OCI-LY3 (cell line): ENCODE data around the gene NUDT8.

Experiments
- CTCF ChIP-seq: fragments of 200-600, 300-600 bp; sonication (generic); IDR thresholded peaks from 2 replicates; pipeline ENCODE4 v1.5.1; 2014; ENCODE audit warnings: antibody characterized with exemption, low read length, low read depth
- EZH2phosphoT487 ChIP-seq: fragments of 200-600 bp; shearing (Covaris generic); IDR thresholded peaks from 2 replicates; pipeline ENCODE4 v1.6.1; 2018; ENCODE audit warnings: antibody characterized with exemption, mixed run types, low read depth

DNA sequence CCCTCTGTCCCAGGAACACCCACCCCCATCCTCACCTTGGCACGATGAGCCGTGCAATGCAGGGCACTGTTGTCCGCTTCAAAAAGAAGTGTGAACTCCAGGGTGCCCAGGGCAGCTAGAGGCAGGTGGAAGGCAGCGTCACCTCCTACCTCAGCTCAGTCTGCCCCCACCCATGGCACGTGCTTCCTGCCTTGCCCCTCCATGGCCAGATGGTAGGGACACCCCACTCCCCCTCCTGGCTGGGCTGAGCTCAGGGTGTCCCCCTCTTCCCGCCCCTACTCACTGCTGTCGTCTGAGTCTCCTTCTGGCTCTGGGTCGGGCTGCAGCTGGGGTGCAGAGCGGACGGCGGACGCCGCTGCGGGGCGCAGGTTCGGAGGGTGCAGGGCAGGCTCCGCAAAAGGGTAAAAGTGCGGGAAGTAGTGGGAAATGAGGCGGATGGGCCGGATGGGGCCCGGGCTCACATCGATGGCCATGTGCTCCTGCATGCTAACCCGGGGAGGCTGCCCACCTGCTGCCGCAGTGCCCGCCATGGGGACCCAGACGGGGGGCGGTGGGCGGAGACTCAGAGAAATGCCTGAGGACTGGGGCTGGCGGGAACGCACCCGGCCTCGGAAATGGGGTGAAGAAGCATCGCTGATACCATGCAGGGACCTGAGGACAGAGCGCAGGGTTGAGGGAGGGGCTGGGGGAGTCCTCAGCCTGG is 13.9 kb downstream of the NUDT8 start:
- TF ChIP-seq CTCF (0 out of 2 replicates have a peak, but pooled peaks have one; percentile 1), EZH2phosphoT487 (no peak)
